DND-41 (cell line): Measurements from ENCODE around the gene PPFIBP2.
A peak's percentile ranks its signal among the peaks of the same experiment; 100 is the strongest.

Experiments
- ATAC-seq: fragments of 200-7000 bp; cut with Tn5 transposase; 3 replicates; pipeline ENCODE4 v1.9.1; 2021; ENCODE audit warnings: low read depth; ENCODE audit not compliant: insufficient read depth
- DNase-seq: peaks from one replicate; pipeline ENCODE4 v3.0.0-alpha.2; 2020
- H2AFZ ChIP-seq: 2 replicates; pipeline ENCODE4 v1.6.0; 2012; ENCODE audit warnings: low read depth, low read length
- H3K27ac ChIP-seq: 2 replicates; pipeline ENCODE4 v1.5.1; 2012; ENCODE audit warnings: low read length, inconsistent platforms
- H3K27me3 ChIP-seq: fragments of 200-600 bp; sonication (generic); 2 replicates; pipeline ENCODE4 v1.6.0; 2012; ENCODE audit warnings: low read length, mild to moderate bottlenecking, inconsistent platforms; ENCODE audit not compliant: insufficient read depth, poor library complexity
- H3K36me3 ChIP-seq: 2 replicates; pipeline ENCODE4 v1.5.1; 2012; ENCODE audit warnings: low read length, inconsistent platforms; ENCODE audit not compliant: insufficient read depth
- H3K4me1 ChIP-seq: 2 replicates; pipeline ENCODE4 v1.5.1; 2012; ENCODE audit warnings: mild to moderate bottlenecking, low read length; ENCODE audit not compliant: insufficient read depth
- H3K4me2 ChIP-seq: 2 replicates; pipeline ENCODE4 v1.6.0; 2012; ENCODE audit warnings: mild to moderate bottlenecking, moderate library complexity, low read length, inconsistent platforms; ENCODE audit not compliant: insufficient read depth
- H3K4me3 ChIP-seq, 2 experiments: fragments of 200-600 bp in 1 of 2; shearing (Covaris generic) in 1 of 2; 2 replicates each; pipeline ENCODE4 v1.5.1; 2012 to 2016; ENCODE audit warnings: inconsistent platforms in 2 of 2, low read length in 2 of 2, mild to moderate bottlenecking in 2 of 2, low read depth in 1 of 2, moderate library complexity in 1 of 2
- H3K79me2 ChIP-seq: 2 replicates; pipeline ENCODE4 v1.6.0; 2012; ENCODE audit warnings: low read length, inconsistent platforms; ENCODE audit not compliant: insufficient read depth
- H3K9ac ChIP-seq: 2 replicates; pipeline ENCODE4 v1.6.0; 2012; ENCODE audit warnings: low read depth, mild to moderate bottlenecking, inconsistent platforms, low read length, moderate library complexity
- H3K9me3 ChIP-seq: 2 replicates; pipeline ENCODE4 v1.5.1; 2012; ENCODE audit warnings: low read length, moderate library complexity, mild to moderate bottlenecking, inconsistent platforms; ENCODE audit not compliant: insufficient read depth, severe bottlenecking
- H4K20me1 ChIP-seq: 2 replicates; pipeline ENCODE4 v1.6.0; 2012; ENCODE audit warnings: low read length; ENCODE audit not compliant: insufficient read depth
- EZH2 ChIP-seq: IDR thresholded peaks from 3 replicates; pipeline ENCODE4 v1.6.1; 2012; ENCODE audit warnings: borderline replicate concordance, low read depth, mild to moderate bottlenecking, moderate library complexity, low read length, inconsistent platforms; ENCODE audit not compliant: severe bottlenecking
- TF ChIP-seq, protein P1 (sequence below): IDR thresholded peaks from 2 replicates; pipeline ENCODE4 v1.5.1; 2012; ENCODE audit warnings: borderline replicate concordance, low read length, moderate library complexity, mild to moderate bottlenecking; ENCODE audit not compliant: poor library complexity, severe bottlenecking; ENCODE audit errors: extremely low read depth

Gene PPFIBP2

DNA sequence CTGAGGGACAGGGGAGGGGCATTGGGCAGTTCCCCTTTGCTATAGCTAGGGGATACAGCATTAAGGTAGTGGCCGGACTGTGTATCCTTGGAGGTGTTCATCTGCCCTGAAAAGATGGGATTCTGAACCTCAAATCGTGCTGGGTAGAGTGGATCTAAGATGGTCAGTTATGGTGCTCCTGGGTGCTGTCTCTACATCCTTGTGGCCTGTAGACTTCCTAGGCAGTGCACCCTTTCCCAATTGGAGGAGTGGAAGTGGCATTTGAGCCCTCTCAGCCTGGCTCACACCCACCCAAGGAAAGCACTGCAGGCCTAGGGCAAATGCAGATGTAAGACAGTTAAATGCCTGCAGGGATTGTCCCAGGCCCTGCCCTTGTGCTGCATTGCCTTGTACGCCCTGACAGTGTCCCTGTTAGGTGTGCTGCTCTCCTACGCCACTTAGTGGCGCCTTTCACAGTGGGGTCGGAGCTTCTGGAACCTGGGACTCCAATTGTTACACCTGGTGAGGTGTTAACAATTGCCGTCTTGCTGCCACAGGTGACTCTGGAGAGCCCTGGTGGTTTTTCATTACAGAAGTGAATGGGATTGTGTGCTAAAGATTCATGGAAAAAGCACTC is 35.0 kb downstream of the PPFIBP2 start:
- H3K4me2 ChIP-seq, result no peak overlapping the region
- ATAC-seq (no peak), DNase-seq (no peak)
- H3K36me3 ChIP-seq, result no peaks in the 10 kb centered on the region
- no peak overlapping the region for H2AFZ ChIP-seq
- no peak overlapping the region for H3K27ac ChIP-seq
- no peak overlapping the region for H3K9ac ChIP-seq
- H3K9me3 ChIP-seq, result no peaks in the 10 kb centered on the region
- peaks cover 2% of the 10 kb centered on the region; the same call in 1 of the 2 replicates for H4K20me1 ChIP-seq
- H3K79me2 ChIP-seq, result no peaks in the 10 kb centered on the region
- H3K27me3 ChIP-seq, result peaks cover 12% of the 10 kb centered on the region
- H3K4me3 ChIP-seq, result no peak overlapping the region
- TF ChIP-seq, protein P1, sequence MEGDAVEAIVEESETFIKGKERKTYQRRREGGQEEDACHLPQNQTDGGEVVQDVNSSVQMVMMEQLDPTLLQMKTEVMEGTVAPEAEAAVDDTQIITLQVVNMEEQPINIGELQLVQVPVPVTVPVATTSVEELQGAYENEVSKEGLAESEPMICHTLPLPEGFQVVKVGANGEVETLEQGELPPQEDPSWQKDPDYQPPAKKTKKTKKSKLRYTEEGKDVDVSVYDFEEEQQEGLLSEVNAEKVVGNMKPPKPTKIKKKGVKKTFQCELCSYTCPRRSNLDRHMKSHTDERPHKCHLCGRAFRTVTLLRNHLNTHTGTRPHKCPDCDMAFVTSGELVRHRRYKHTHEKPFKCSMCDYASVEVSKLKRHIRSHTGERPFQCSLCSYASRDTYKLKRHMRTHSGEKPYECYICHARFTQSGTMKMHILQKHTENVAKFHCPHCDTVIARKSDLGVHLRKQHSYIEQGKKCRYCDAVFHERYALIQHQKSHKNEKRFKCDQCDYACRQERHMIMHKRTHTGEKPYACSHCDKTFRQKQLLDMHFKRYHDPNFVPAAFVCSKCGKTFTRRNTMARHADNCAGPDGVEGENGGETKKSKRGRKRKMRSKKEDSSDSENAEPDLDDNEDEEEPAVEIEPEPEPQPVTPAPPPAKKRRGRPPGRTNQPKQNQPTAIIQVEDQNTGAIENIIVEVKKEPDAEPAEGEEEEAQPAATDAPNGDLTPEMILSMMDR, result peak; percentile 55
- no peak for TF ChIP-seq EZH2
- H3K4me1 ChIP-seq, result no peaks in the 10 kb centered on the region

DNA sequence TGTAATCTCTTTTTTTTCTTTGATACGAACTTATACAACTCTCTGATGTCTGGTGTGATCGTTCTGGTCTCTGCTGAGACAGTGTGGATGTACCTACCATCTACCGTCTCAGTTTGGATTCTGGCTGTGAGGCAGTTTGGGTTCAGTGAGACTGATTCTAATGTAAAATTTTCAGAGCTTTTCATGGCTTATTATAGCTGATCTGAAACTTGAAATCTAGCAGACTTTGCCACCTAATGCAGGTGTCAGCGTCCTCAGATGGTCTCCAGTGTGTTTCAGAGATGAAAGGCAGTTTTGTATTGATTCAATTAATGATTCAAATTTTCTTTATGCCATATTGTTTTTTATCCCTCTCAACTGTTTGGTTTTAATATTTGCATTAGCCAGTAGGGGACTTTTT is 35.9 kb downstream of the PPFIBP2 start:
- no peak overlapping the region for H3K4me3 ChIP-seq
- H3K9me3 ChIP-seq, result no peaks in the 10 kb centered on the region
- no peak overlapping the region for H3K4me2 ChIP-seq
- H3K36me3 ChIP-seq, result no peaks in the 10 kb centered on the region
- H2AFZ ChIP-seq, result no peak overlapping the region
- no peak for TF ChIP-seq EZH2
- TF ChIP-seq, protein P1, result no peak
- ATAC-seq (no peak), DNase-seq (no peak)
- no peak overlapping the region for H3K9ac ChIP-seq
- H3K4me1 ChIP-seq, result no peaks in the 10 kb centered on the region
- H3K27me3 ChIP-seq, result peaks cover 12% of the 10 kb centered on the region
- no peaks in the 10 kb centered on the region; the same call in 1 of the 2 replicates for H4K20me1 ChIP-seq
- no peaks in the 10 kb centered on the region for H3K79me2 ChIP-seq
- no peak overlapping the region for H3K27ac ChIP-seq

DNA sequence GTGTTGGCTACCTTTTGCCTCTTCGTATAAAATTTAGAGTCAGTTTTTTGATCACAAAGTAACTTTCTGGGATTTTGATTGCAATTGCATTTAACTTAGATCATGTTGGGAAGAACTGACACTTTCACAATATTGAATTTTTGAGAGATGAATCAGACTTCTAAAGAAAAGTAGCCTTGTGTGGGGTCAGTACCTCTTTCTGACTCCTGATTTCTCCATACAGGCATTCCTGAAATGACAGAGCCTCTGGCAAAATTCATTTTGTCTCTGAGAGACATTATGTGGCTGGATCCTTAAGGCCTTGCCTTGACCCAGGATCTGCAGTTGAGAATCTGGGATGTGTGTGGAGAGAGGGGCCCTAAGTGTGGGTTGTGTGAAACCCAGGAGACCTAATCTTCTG is 37.8 kb downstream of the PPFIBP2 start:
- Histone ChIP-seq H4K20me1 (no peaks in the 10 kb centered on the region; the same call in 1 of the 2 replicates), H3K4me2 (no peak overlapping the region), H3K27me3 (peaks cover 15% of the 10 kb centered on the region), H3K36me3 (no peaks in the 10 kb centered on the region), H3K27ac (no peak overlapping the region), H3K79me2 (no peaks in the 10 kb centered on the region), H3K9me3 (no peaks in the 10 kb centered on the region), H3K4me1 (no peaks in the 10 kb centered on the region), H2AFZ (no peak overlapping the region), H3K9ac (no peak overlapping the region), H3K4me3 (no peak overlapping the region)
- no peak for TF ChIP-seq EZH2
- TF ChIP-seq, protein P1, result no peak
- no peak for DNase-seq
- ATAC-seq, result no peak

DNA sequence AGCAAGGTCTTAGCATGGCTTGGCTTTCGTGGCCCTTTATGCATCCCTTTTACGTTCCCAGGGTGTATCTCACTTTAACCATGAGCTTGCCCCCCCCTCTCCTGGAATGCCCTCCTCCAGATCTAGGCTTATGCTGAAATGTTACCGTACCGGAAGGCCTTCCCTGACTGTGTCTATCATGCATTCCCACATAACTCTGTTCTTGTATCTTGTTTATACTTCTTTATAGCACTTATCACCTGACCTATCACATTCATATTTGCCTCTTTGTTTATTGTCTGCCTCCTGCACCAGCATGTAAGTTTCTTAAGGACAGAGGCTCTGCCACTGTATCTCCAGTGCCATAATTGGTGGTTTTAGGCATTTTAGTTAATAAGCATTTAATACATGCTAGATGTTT is 38.9 kb downstream of the PPFIBP2 start:
- Histone ChIP-seq H3K79me2 (no peaks in the 10 kb centered on the region), H3K4me1 (no peaks in the 10 kb centered on the region), H3K4me3 (no peak overlapping the region), H4K20me1 (no peaks in the 10 kb centered on the region), H3K27ac (no peak overlapping the region), H3K36me3 (no peaks in the 10 kb centered on the region), H3K9ac (no peak overlapping the region), H3K27me3 (peaks cover 8% of the 10 kb centered on the region), H3K4me2 (no peak overlapping the region), H3K9me3 (no peaks in the 10 kb centered on the region), H2AFZ (no peak overlapping the region)
- DNase-seq (no peak), ATAC-seq (no peak)
- TF ChIP-seq, protein P1, result no peak
- TF ChIP-seq EZH2, result no peak
